GM13976 (cell line): ENCODE data around the gene RGS6.
A peak's percentile ranks its signal among the peaks of the same experiment; 100 is the strongest.

Experiments used
- DNase-seq: peaks from one replicate; pipeline ENCODE4 v3.0.0; 2012; ENCODE audit warnings: low spot score
- in situ Hi-C: fragments of 300-500 bp; cut with MboI; formaldehyde crosslinking; loops from one replicate; pipeline ENCODE4 v1.12.0; 2022; ENCODE audit warnings: low sequenced_read_pairs, mixed read lengths, inconsistent platforms; ENCODE audit not compliant: unreplicated experiment
- TF ChIP-seq, protein P1 (sequence below): IDR thresholded peaks from 2 replicates; pipeline ENCODE4 v1.5.1; 2012; ENCODE audit warnings: borderline replicate concordance, mild to moderate bottlenecking; ENCODE audit not compliant: insufficient read depth; ENCODE audit errors: extremely low read depth, missing control alignments, control extremely low read depth

Gene RGS6

DNA sequence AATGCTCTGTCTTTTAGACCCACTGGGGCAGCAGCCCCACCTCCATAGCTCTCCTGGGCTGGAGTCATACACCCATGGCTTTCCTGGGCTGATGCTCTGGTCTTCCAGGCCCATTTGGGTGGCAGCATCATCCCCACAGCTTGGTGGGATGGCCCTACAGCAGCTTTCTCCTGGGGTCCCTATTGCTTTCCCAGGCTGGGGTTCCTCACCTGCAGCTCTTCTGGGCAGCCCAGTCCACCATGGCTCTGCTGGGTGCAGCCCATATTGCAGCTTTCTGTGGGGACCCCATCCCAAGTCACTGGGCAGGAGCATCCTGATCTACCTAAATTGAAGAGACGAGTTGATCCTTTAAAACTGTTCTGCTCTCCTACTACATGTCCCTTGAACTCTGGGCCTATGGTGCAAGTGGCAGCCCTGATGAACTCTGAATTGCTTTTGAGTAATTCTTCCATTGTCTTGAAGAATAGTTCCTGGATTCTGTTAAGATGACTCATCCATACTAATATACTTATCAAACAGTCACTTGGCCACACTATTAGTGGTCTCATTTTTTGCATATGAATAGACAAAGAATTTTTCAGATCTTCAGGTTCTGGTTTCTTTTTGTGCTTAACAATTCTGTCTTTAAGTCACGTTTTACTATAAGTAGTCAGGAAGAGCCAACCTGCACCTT, 571.6 kb downstream of the RGS6 start:
- TF ChIP-seq, protein P1, sequence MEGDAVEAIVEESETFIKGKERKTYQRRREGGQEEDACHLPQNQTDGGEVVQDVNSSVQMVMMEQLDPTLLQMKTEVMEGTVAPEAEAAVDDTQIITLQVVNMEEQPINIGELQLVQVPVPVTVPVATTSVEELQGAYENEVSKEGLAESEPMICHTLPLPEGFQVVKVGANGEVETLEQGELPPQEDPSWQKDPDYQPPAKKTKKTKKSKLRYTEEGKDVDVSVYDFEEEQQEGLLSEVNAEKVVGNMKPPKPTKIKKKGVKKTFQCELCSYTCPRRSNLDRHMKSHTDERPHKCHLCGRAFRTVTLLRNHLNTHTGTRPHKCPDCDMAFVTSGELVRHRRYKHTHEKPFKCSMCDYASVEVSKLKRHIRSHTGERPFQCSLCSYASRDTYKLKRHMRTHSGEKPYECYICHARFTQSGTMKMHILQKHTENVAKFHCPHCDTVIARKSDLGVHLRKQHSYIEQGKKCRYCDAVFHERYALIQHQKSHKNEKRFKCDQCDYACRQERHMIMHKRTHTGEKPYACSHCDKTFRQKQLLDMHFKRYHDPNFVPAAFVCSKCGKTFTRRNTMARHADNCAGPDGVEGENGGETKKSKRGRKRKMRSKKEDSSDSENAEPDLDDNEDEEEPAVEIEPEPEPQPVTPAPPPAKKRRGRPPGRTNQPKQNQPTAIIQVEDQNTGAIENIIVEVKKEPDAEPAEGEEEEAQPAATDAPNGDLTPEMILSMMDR = no peak
- in situ Hi-C loops = loop anchor here (25.0 kb wide), 1 partner anchor 958 kb away; the partner anchor contains the start of gene NUMB
- DNase-seq = no peak

DNA sequence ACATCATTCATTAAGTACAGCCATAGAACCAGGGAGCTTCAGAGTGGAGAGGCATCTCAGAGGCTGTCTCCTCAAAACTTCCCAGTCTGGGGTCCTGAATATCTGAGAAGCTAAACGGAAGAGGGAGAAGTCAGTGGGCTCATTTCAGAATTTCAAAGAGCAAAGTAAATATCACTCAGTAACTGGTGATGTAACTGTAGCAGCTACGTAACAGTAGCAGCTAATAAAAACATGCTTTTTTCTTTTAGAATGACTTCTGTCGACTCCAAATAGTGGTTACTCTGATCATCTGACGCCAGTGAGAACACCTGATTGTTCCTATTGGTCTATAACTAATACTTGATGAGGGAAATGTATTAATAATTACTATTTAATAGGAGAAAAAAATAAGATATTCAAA, 578.3 kb downstream of the RGS6 start:
- no peak for DNase-seq
- in situ Hi-C loops = loop anchor here (25.0 kb wide), 1 partner anchor 952 kb away; the partner anchor contains the start of gene NUMB
- TF ChIP-seq, protein P1 = no peak

DNA sequence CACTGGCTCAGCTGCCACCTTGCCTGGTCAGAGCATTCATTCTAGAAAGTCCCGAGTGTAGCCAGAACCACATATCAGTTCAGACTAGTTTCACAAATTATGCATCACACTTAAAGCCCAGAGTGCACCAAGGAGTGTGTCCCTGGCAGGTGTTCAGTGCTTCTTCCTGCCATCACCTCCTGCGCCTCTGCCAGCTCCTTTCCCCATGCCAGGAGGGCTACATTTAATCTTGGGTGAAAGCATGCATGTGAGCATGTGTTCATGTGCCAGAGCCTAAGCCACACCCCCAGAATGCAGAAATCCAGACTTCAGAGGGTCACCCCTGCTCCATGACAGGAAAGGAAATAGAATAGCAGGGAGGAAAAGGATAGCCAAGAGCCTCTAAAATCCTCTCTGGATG, 580.1 kb downstream of the RGS6 start:
- no peak for DNase-seq
- TF ChIP-seq, protein P1 = no peak
- in situ Hi-C loops = loop anchor here (25.0 kb wide), 1 partner anchor 950 kb away; the partner anchor contains the start of gene NUMB

DNA sequence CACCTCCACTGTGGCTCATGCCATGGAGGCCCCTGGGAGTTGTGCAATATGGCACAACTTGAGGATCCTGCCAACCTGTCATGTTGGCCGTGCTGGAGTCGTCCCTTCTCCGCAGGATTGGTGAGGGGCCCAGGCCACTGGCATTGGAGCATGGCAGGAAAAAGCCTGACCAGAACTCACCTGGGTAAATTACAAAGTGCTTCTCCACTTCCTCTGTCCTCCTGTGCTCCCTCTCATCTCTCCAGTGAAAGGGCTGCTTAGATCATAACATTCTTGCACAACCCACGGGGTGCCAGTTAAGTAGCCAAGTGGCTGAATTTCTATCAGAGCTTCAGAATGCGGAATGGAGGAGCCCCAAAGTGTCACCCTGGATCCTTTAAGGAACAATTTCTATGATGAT, 580.7 kb downstream of the RGS6 start:
- in situ Hi-C loops = loop anchor here (25.0 kb wide), 1 partner anchor 949 kb away; the partner anchor contains the start of gene NUMB
- TF ChIP-seq, protein P1 = no peak
- DNase-seq = no peak

DNA sequence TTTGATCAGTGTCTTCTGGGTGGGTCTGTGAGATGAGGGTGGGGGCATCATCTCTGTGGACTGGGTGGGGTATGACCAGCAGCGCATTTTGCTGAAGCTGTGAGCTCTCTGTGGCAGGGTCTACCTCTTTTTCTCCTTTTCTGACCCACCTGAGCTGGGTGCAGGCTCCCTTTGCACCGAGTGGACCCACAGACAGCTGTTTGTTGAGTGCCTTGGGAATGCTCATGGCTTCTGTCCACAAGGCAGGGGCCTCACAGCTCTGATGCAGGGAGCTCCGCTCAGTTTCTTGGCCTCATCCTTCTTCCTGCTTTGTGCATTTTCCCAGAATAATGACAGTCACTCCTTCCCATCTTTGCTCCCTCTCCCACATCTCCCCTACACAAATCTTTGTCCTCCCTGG, 581.1 kb downstream of the RGS6 start:
- TF ChIP-seq, protein P1 = no peak
- in situ Hi-C loops = loop anchor here (25.0 kb wide), 1 partner anchor 949 kb away; the partner anchor contains the start of gene NUMB
- DNase-seq = no peak

DNA sequence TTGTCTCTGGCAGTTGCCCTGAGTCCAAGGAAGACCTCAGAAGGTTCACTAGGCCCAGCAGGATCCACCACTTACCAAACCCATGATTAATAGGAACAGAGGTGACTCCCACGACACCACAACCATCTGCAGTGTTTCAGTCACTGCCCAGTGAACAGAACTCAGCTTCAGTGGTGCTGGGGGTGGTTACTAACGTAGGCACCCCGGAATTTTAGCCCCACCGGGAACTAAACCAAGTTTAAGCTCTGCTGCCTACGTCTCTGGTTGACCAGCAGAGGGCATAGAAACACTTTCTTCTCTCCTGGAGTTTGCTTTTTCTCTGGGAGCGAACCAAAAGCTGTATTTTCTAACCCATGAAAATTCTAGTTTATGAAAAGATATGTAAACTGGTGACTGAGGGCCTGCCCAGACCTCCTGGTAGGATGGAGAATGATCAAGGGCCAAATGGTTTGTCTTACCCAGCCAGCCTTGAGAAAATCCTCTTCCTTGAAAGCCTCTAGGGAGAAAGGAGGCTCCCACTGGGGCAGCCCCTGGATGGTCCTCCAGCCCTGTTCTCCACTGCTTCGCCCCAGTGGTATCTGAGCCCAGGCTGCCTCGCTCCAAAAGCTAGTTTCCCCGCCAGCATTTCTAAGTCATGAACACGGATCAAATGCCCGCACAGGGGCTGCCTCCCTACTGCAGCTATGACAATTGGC, 581.9 kb downstream of the RGS6 start:
- TF ChIP-seq, protein P1 = peak; percentile 57
- no peak for DNase-seq
- in situ Hi-C loops = loop anchor here (25.0 kb wide), 1 partner anchor 948 kb away; the partner anchor contains the start of gene NUMB
